C4-2B (cell line): ENCODE measurements around the gene CRYBA2.

Experiments
- H3K27ac ChIP-seq: fragments of 450-650 bp; 2 replicates; pipeline ENCODE4 v1.5.1; 2017
- CTCF ChIP-seq: fragments of 450-650 bp; conservative IDR thresholded peaks from 2 replicates; pipeline ENCODE4 v1.5.1; 2017; ENCODE audit warnings: mild to moderate bottlenecking
- ZFX ChIP-seq: fragments of 450-650 bp; IDR thresholded peaks from 2 replicates; pipeline ENCODE4 v1.6.1; 2017

The CRYBA2 gene

GRCh38 chr2:219028996-219029828 is 36.0 kb upstream of the CRYBA2 start:
- no peak for TF ChIP-seq ZFX
- TF ChIP-seq CTCF = no peak
- no peak overlapping the region for H3K27ac ChIP-seq

- TF ChIP-seq CTCF = no peak
- no peak for TF ChIP-seq ZFX
Observed at GRCh38 chr2:219028141-219028540, 34.9 kb upstream of the CRYBA2 start.

GRCh38 chr2:219027511-219028055 is 34.4 kb upstream of the CRYBA2 start:
- H3K27ac ChIP-seq = no peak overlapping the region
- TF ChIP-seq CTCF (no peak), ZFX (no peak)

More at GRCh38 chr2:219028141-219028540, 34.9 kb upstream of the CRYBA2 start:
- no peak overlapping the region for H3K27ac ChIP-seq

- TF ChIP-seq CTCF = no peak
- no peak for TF ChIP-seq ZFX
- H3K27ac ChIP-seq = no peak overlapping the region
Observed at GRCh38 chr2:219026946-219027345, 33.7 kb upstream of the CRYBA2 start.

- H3K27ac ChIP-seq = no peak overlapping the region
- no peak for TF ChIP-seq CTCF
- TF ChIP-seq ZFX = no peak
Observed at GRCh38 chr2:219025637-219026585, 32.7 kb upstream of the CRYBA2 start.

GRCh38 chr2:219024059-219024458 is 30.8 kb upstream of the CRYBA2 start:
- TF ChIP-seq CTCF (no peak), ZFX (no peak)
- no peak overlapping the region for H3K27ac ChIP-seq
